Neural cell (in vitro differentiated cells): ENCODE measurements around the gene EEPD1. TPM values are rescaled to one million over a fixed set of nuclear protein-coding genes. Genes with fewer than 3 reads are reported as not detected.

ENCODE experiments used
- H2AFZ ChIP-seq: fragments of 200-600, 300-800 bp; sonication (generic), shearing (Covaris generic); 2 replicates; pipeline ENCODE4 v1.6.0; 2014; ENCODE audit warnings: low read depth, mild to moderate bottlenecking, antibody characterized with exemption, low read length, moderate library complexity
- H3F3A ChIP-seq: fragments of 200-600 bp; shearing (Covaris generic); 2 replicates; pipeline ENCODE4 v1.6.1; 2016; ENCODE audit warnings: mild to moderate bottlenecking, moderate library complexity, mixed read lengths, antibody characterized with exemption, low read length; ENCODE audit not compliant: insufficient read depth, poor library complexity, severe bottlenecking
- H3K27ac ChIP-seq: fragments of 200-600, 300-800 bp; sonication (generic), shearing (Covaris generic); 2 replicates; pipeline ENCODE4 v1.5.1; 2014; ENCODE audit warnings: mild to moderate bottlenecking, low read length, moderate library complexity
- H3K27me3 ChIP-seq: fragments of 300-800, 200-600 bp; sonication (generic), shearing (Covaris generic); 2 replicates; pipeline ENCODE4 v1.6.0; 2014; ENCODE audit warnings: mild to moderate bottlenecking, low read depth, low read length, moderate library complexity; ENCODE audit not compliant: insufficient read depth
- H3K36me3 ChIP-seq: fragments of 300-800, 200-600 bp; sonication (generic), shearing (Covaris generic); 2 replicates; pipeline ENCODE4 v1.5.1; 2014; ENCODE audit warnings: mild to moderate bottlenecking, antibody characterized with exemption, low read length, moderate library complexity; ENCODE audit not compliant: insufficient read depth
- H3K4me2 ChIP-seq: fragments of 300-800, 200-600 bp; sonication (generic), shearing (Covaris generic); 2 replicates; pipeline ENCODE4 v1.6.0; 2014; ENCODE audit warnings: mild to moderate bottlenecking, low read length
- H3K4me3 ChIP-seq: fragments of 300-800, 200-600 bp; sonication (generic), shearing (Covaris generic); 2 replicates; pipeline ENCODE4 v1.5.1; 2014; ENCODE audit warnings: mild to moderate bottlenecking, low read length, moderate library complexity
- H3K79me2 ChIP-seq: fragments of 200-600 bp; shearing (Covaris generic); replicated peaks from 2 replicates; pipeline ENCODE4 v1.6.0; 2014; ENCODE audit warnings: mild to moderate bottlenecking, low read length, moderate library complexity; ENCODE audit not compliant: insufficient read depth
- H3K9ac ChIP-seq: fragments of 300-800, 200-600 bp; sonication (generic), shearing (Covaris generic); 2 replicates; pipeline ENCODE4 v1.6.1; 2016; ENCODE audit warnings: mild to moderate bottlenecking, low read length, mixed read lengths
- H3K9me2 ChIP-seq: fragments of 200-600 bp; shearing (Covaris generic); 2 replicates; pipeline ENCODE4 v1.6.1; 2016; ENCODE audit warnings: mild to moderate bottlenecking, low read length, mixed read lengths; ENCODE audit not compliant: insufficient read depth
- H3K9me3 ChIP-seq: fragments of 200-600, 300-800 bp; sonication (generic), shearing (Covaris generic); 2 replicates; pipeline ENCODE4 v1.6.1; 2016; ENCODE audit warnings: mild to moderate bottlenecking, mixed run types, low read length, moderate library complexity, mixed read lengths
- H4K20me1 ChIP-seq: fragments of 200-600 bp; shearing (Covaris generic); 2 replicates; pipeline ENCODE4 v1.6.1; 2016; ENCODE audit warnings: mild to moderate bottlenecking, mixed run types; ENCODE audit not compliant: insufficient read depth
- EP300 ChIP-seq: fragments of 450-650 bp; conservative IDR thresholded peaks from 2 replicates; pipeline ENCODE4 v1.6.1; 2014; ENCODE audit warnings: antibody characterized with exemption, mild to moderate bottlenecking, moderate library complexity; ENCODE audit not compliant: poor library complexity, severe bottlenecking
- EZH2 ChIP-seq: fragments of 200-600, 300-800 bp; shearing (Covaris generic), sonication (generic); IDR thresholded peaks from 2 replicates; pipeline ENCODE4 v1.6.1; 2014; ENCODE audit warnings: antibody characterized with exemption, low read length, borderline replicate concordance, mild to moderate bottlenecking; ENCODE audit not compliant: insufficient read depth, poor library complexity, severe bottlenecking
- MXI1 ChIP-seq: fragments of 450-650 bp; conservative IDR thresholded peaks from 2 replicates; pipeline ENCODE4 v1.6.1; 2014; ENCODE audit warnings: antibody characterized with exemption, mild to moderate bottlenecking; ENCODE audit not compliant: poor library complexity, severe bottlenecking
- POLR2AphosphoS5 ChIP-seq: IDR thresholded peaks from 2 replicates; pipeline ENCODE4 v1.6.1; 2012
- RAD21 ChIP-seq: fragments of 450-650 bp; conservative IDR thresholded peaks from 2 replicates; pipeline ENCODE4 v1.6.1; 2014; ENCODE audit warnings: antibody characterized with exemption, mild to moderate bottlenecking, moderate library complexity
- SMC3 ChIP-seq: fragments of 450-650 bp; conservative IDR thresholded peaks from 2 replicates; pipeline ENCODE4 v1.6.1; 2014; ENCODE audit warnings: antibody characterized with exemption, mild to moderate bottlenecking, moderate library complexity; ENCODE audit not compliant: poor library complexity
- TAF1 ChIP-seq: IDR thresholded peaks from 2 replicates; pipeline ENCODE4 v1.6.1; 2012; ENCODE audit warnings: low read depth
- polyA plus RNA-seq: library from polyadenylated mRNA; depleted of rRNA; stranded (reverse); fragments of >200 nt; gene quantifications from 2 replicates; pipeline ENCODE4 v1.2.3, GENCODE V29; 2014
- TF ChIP-seq, protein P1 (sequence below): IDR thresholded peaks from 2 replicates; pipeline ENCODE4 v1.6.1; 2012; ENCODE audit warnings: borderline replicate concordance
- TF ChIP-seq, protein P2 (sequence below): fragments of 450-650 bp; IDR thresholded peaks from 2 replicates; pipeline ENCODE4 v1.5.1; 2014; ENCODE audit warnings: antibody characterized with exemption, mild to moderate bottlenecking, moderate library complexity; ENCODE audit not compliant: poor library complexity, severe bottlenecking

EEPD1 gene
- polyA plus RNA-seq, 1 donor from 2014 or later, result 4.2 TPM

DNA sequence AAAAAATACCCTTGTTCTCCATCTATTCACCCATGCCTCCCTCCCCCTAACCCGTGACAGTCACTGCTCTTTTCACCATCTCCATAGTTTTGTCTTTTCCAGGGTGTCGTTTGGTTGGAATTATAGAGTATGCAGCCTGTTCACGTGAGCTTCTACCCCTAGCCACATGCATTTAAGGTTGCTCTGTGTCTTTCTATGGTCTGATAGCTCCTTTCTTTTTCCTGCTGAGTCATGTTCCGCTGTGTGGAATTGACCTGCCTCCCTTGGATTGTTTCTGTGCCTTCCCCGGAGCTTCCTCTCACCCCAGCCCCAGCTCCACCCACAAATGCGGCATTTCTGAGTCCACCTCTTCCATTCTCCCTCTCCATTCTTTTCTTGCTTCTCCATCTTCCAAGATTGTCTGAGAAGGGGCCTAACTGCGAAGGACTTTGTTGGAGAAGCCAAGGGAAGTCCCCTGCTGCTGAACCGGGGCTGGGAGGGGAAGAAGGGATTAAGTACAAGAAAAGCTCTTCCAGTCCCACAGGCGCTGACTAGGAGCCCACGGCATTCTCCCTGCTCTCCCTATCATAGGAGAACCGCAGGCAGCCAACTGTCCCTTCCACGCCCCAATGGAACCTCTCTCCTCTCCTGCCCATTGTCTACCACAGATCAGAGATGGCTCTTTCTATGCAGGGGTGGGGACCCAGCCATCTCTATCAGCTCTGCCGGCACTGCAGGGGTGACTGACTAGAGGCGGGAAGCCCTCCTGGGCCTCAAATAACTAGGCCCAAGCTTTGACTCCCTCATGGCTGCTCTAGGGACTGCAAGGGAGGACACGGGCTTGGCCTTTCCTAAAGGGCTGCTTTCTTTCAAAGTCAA, 149.1 kb downstream of the EEPD1 start:
- no peak for TF ChIP-seq POLR2AphosphoS5
- TF ChIP-seq EZH2, result no peak
- TF ChIP-seq EP300, result no peak
- Histone ChIP-seq H3K9ac (no peak overlapping the region), H2AFZ (no peak overlapping the region), H3K27ac (peak overlapping the region; percentile 55), H4K20me1 (no peaks in the 10 kb centered on the region), H3K36me3 (no peaks in the 10 kb centered on the region), H3K4me3 (no peak overlapping the region), H3F3A (no peaks in the 10 kb centered on the region), H3K27me3 (no peaks in the 10 kb centered on the region), H3K79me2 (no peaks in the 10 kb centered on the region), H3K9me3 (no peaks in the 10 kb centered on the region), H3K4me2 (no peak overlapping the region), H3K9me2 (no peaks in the 10 kb centered on the region)

DNA sequence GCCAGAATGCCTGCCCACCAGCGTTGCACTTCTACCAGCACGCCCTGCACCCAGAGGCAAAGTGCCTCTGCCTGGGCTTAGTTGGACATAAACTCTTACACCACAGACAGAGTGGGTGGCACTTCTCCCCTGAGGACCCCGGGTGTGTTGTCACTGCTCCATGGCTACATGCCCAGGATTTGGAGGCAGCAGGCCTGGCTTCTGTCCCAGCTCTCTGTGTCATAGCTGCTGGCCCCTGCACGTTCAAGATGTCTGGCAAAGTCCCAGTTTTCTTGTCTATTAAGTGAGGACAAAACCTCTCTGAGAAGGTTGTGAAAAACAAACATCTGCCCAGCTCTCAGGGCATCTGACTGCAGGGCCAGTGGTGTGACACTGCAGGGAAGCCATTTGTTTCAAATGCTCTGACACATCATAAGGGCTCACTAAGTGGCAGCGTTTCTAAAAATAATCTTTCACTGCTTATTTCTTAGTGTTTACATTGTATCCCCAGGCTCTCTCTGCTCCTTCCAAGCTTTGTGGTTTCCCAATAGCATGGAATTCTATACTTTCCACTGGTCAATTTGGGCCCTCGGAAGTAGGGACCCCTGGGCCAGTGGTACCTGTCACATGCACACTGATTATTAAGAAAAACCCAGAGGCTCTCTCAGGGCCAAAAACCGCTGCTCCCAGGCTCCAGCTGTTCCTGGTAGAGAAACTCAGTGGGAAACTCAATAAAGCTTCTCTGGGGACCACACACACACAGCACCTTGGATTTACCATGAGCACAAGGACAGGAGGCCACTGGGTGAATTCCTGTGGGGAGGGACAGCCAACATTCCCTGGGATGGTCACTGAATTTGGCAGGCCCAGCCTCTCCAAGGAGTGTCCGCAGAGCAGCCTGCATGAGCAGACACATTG, 150.4 kb downstream of the EEPD1 start:
- Histone ChIP-seq H2AFZ (no peak overlapping the region), H3K4me3 (no peak overlapping the region), H3K9me2 (no peaks in the 10 kb centered on the region), H3K9ac (peak overlapping the region; percentile 9), H3K27ac (peak overlapping the region; percentile 55), H3K4me2 (no peak overlapping the region), H3K79me2 (no peaks in the 10 kb centered on the region), H4K20me1 (no peaks in the 10 kb centered on the region), H3F3A (no peaks in the 10 kb centered on the region), H3K27me3 (no peaks in the 10 kb centered on the region), H3K9me3 (no peaks in the 10 kb centered on the region), H3K36me3 (no peaks in the 10 kb centered on the region)
- no peak for TF ChIP-seq EP300
- TF ChIP-seq, protein P1, sequence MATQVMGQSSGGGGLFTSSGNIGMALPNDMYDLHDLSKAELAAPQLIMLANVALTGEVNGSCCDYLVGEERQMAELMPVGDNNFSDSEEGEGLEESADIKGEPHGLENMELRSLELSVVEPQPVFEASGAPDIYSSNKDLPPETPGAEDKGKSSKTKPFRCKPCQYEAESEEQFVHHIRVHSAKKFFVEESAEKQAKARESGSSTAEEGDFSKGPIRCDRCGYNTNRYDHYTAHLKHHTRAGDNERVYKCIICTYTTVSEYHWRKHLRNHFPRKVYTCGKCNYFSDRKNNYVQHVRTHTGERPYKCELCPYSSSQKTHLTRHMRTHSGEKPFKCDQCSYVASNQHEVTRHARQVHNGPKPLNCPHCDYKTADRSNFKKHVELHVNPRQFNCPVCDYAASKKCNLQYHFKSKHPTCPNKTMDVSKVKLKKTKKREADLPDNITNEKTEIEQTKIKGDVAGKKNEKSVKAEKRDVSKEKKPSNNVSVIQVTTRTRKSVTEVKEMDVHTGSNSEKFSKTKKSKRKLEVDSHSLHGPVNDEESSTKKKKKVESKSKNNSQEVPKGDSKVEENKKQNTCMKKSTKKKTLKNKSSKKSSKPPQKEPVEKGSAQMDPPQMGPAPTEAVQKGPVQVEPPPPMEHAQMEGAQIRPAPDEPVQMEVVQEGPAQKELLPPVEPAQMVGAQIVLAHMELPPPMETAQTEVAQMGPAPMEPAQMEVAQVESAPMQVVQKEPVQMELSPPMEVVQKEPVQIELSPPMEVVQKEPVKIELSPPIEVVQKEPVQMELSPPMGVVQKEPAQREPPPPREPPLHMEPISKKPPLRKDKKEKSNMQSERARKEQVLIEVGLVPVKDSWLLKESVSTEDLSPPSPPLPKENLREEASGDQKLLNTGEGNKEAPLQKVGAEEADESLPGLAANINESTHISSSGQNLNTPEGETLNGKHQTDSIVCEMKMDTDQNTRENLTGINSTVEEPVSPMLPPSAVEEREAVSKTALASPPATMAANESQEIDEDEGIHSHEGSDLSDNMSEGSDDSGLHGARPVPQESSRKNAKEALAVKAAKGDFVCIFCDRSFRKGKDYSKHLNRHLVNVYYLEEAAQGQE, result peak; percentile 79
- TF ChIP-seq POLR2AphosphoS5, result peak; percentile 19

DNA sequence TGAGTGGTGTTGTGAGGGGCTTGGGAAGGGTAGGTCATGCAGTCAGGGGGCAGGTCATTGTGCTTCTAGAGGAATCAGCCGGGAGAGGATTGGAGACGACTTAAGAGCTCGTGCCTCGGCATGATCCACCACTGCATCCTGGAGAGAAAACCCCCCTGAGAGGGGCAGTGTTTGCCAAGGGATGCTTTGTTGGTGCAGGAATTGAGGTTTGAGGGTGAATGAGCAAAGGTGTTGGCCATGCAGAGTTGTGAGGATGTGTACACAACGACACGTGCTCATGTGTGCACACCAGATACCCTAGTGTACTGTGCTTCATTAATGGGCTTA, 151.0 kb downstream of the EEPD1 start:
- peak overlapping the region; percentile 55 for H3K27ac ChIP-seq

More for the DNA sequence above, 151.0 kb downstream of the EEPD1 start:
- no peaks in the 10 kb centered on the region for H3K9me2 ChIP-seq
- TF ChIP-seq POLR2AphosphoS5 (no peak), MXI1 (no peak), RAD21 (no peak), SMC3 (no peak), TAF1 (no peak), EZH2 (no peak), EP300 (no peak)
- TF ChIP-seq, protein P2, sequence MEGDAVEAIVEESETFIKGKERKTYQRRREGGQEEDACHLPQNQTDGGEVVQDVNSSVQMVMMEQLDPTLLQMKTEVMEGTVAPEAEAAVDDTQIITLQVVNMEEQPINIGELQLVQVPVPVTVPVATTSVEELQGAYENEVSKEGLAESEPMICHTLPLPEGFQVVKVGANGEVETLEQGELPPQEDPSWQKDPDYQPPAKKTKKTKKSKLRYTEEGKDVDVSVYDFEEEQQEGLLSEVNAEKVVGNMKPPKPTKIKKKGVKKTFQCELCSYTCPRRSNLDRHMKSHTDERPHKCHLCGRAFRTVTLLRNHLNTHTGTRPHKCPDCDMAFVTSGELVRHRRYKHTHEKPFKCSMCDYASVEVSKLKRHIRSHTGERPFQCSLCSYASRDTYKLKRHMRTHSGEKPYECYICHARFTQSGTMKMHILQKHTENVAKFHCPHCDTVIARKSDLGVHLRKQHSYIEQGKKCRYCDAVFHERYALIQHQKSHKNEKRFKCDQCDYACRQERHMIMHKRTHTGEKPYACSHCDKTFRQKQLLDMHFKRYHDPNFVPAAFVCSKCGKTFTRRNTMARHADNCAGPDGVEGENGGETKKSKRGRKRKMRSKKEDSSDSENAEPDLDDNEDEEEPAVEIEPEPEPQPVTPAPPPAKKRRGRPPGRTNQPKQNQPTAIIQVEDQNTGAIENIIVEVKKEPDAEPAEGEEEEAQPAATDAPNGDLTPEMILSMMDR, result no peak
- TF ChIP-seq, protein P1, result no peak
- no peaks in the 10 kb centered on the region for H3F3A ChIP-seq
- no peaks in the 10 kb centered on the region for H3K36me3 ChIP-seq
- H3K27me3 ChIP-seq, result no peaks in the 10 kb centered on the region
- H3K4me3 ChIP-seq, result no peak overlapping the region
- no peaks in the 10 kb centered on the region for H3K9me3 ChIP-seq
- no peaks in the 10 kb centered on the region for H4K20me1 ChIP-seq
- no peaks in the 10 kb centered on the region for H3K79me2 ChIP-seq
- H2AFZ ChIP-seq, result no peak overlapping the region
- peak overlapping the region; percentile 9 for H3K9ac ChIP-seq
- no peak overlapping the region for H3K4me2 ChIP-seq
